BLaER1 (cell line): ENCODE data around the gene RNF214.
A peak's percentile ranks its signal among the peaks of the same experiment; 100 is the strongest.

Experiments
- H3K27ac ChIP-seq: shearing (Covaris generic); formaldehyde crosslinking; 2 replicates; pipeline ENCODE4 v1.8.1; 2022
- H3K27me3 ChIP-seq: shearing (Covaris generic); formaldehyde crosslinking; 2 replicates; pipeline ENCODE4 v1.8.1; 2022
- H3K36me3 ChIP-seq: shearing (Covaris generic); formaldehyde crosslinking; 2 replicates; pipeline ENCODE4 v1.8.1; 2022
- H3K4me1 ChIP-seq: shearing (Covaris generic); formaldehyde crosslinking; 2 replicates; pipeline ENCODE4 v1.8.1; 2022
- H3K4me2 ChIP-seq: shearing (Covaris generic); formaldehyde crosslinking; 2 replicates; pipeline ENCODE4 v1.8.1; 2022
- H3K4me3 ChIP-seq: shearing (Covaris generic); formaldehyde crosslinking; 2 replicates; pipeline ENCODE4 v1.8.1; 2022
- H3K9ac ChIP-seq: shearing (Covaris generic); formaldehyde crosslinking; 2 replicates; pipeline ENCODE4 v1.8.1; 2022
- H3K9me3 ChIP-seq: shearing (Covaris generic); formaldehyde crosslinking; 2 replicates; pipeline ENCODE4 v1.8.1; 2022
- H4K20me1 ChIP-seq: shearing (Covaris generic); formaldehyde crosslinking; 2 replicates; pipeline ENCODE4 v1.8.1; 2022
- Cebpa-rat ChIP-seq: shearing (Covaris generic); IDR thresholded peaks from 2 replicates; pipeline ENCODE4 v1.8.1; 2022

The RNF214 gene

DNA sequence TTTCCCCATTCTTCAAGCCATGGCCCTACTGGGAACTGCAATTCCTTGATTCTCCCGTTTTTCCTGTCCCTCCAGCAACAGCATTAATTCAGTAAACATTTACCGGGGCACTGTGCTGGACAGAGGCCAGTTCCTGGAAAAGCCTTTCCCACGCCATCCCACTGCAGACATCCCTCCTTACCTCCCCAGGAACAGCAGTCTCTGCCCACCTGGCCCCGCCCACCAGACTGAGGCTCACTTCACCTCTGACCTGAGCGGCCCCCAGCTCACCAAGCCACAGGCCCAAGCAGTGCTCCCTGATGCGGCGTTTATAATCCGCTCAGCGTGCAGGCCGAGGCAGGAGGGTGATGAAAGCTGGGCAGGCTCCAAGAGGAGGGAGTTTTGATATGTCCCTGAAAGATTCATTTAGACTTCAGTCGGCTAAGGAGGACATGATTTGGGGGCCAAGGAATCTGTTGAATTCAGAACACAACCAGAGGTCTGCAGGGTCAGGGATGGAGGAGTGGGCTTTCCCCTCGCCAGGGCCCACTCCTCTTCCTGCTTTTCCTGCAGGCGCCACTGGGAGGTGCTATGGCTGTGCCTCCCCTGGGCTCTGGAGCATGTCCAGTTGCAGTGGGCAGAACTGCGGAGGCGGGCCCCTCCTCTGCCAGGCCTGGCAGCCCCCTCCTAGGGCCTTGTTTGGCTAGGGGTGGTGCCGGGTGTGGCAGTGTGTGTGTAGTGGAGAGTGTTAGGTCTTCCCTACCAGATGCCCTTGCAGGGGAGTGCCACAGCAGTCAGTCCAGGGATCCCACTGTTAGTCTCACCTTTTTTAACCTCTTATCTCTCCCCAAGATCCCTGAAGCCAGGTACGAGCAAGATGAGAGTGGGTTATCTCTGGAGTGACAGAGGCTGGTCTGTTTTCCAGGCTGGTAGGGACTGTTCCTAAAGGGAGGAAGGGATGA is 34.7 kb upstream of the RNF214 start:
- Histone ChIP-seq H4K20me1 (no peaks in the 10 kb centered on the region), H3K4me3 (no peak overlapping the region), H3K27me3 (no peaks in the 10 kb centered on the region), H3K27ac (no peak overlapping the region), H3K4me1 (peaks cover 23% of the 10 kb centered on the region), H3K4me2 (no peak overlapping the region), H3K9ac (no peak overlapping the region), H3K36me3 (peaks cover 23% of the 10 kb centered on the region; the same call in 1 of the 2 replicates), H3K9me3 (no peaks in the 10 kb centered on the region)
- no peak for TF ChIP-seq Cebpa-rat

DNA sequence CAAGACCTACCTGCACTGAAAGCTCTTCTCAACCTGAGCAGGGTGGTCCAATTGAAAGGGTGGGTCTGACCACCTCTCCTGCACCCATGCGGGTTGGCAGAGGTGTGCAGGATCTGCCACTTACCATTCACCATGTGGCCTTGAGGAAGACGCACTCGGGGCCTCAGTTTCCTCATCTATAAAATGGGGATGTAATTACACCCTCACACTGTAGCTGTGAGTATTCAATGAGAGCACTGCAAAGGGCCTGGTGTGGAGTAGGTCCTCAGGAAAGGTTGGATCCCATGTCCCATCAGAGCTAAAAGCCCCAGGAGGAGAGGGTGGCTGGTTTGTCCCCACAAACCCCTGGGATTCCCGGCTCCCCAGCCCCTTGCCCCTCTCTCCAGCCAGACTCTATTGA is 33.9 kb upstream of the RNF214 start:
- H3K4me2 ChIP-seq, result no peak overlapping the region
- no peaks in the 10 kb centered on the region for H3K9me3 ChIP-seq
- H3K4me1 ChIP-seq, result peaks cover 20% of the 10 kb centered on the region
- peaks cover 25% of the 10 kb centered on the region for H3K36me3 ChIP-seq
- no peaks in the 10 kb centered on the region for H4K20me1 ChIP-seq
- no peak overlapping the region for H3K4me3 ChIP-seq
- TF ChIP-seq Cebpa-rat, result no peak
- H3K9ac ChIP-seq, result no peak overlapping the region
- no peaks in the 10 kb centered on the region for H3K27me3 ChIP-seq
- no peak overlapping the region for H3K27ac ChIP-seq

DNA sequence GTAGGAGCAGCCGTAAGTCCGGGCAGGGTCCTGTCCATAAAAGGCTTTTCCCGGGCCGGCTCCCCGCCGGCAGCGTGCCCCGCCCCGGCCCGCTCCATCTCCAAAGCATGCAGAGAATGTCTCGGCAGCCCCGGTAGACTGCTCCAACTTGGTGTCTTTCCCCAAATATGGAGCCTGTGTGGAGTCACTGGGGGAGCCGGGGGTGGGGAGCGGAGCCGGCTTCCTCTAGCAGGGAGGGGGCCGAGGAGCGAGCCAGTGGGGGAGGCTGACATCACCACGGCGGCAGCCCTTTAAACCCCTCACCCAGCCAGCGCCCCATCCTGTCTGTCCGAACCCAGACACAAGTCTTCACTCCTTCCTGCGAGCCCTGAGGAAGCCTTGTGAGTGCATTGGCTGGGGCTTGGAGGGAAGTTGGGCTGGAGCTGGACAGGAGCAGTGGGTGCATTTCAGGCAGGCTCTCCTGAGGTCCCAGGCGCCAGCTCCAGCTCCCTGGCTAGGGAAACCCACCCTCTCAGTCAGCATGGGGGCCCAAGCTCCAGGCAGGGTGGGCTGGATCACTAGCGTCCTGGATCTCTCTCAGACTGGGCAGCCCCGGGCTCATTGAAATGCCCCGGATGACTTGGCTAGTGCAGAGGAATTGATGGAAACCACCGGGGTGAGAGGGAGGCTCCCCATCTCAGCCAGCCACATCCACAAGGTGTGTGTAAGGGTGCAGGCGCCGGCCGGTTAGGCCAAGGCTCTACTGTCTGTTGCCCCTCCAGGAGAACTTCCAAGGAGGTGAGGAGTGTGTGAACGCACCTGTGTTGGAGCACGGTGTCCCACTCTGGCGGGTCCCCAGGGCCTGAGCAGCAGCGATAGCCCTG is 33.2 kb upstream of the RNF214 start, which contains the start of gene TAGLN:
Gene TAGLN (plus strand): TSS at position 318 of the 863 bp plus-strand sequence. CDS start 3,644 bp downstream, outside the sequence.
- Histone ChIP-seq H3K9me3 (no peaks in the 10 kb centered on the region), H3K4me1 (peaks cover 20% of the 10 kb centered on the region), H4K20me1 (no peaks in the 10 kb centered on the region), H3K27ac (no peak within 1 kb of the TSS), H3K36me3 (peaks cover 31% of the 10 kb centered on the region), H3K4me2 (no peak within 1 kb of the TSS), H3K9ac (no peak within 1 kb of the TSS), H3K27me3 (no peaks in the 10 kb centered on the region), H3K4me3 (no peak within 1 kb of the TSS)
- TF ChIP-seq Cebpa-rat, result no peak

DNA sequence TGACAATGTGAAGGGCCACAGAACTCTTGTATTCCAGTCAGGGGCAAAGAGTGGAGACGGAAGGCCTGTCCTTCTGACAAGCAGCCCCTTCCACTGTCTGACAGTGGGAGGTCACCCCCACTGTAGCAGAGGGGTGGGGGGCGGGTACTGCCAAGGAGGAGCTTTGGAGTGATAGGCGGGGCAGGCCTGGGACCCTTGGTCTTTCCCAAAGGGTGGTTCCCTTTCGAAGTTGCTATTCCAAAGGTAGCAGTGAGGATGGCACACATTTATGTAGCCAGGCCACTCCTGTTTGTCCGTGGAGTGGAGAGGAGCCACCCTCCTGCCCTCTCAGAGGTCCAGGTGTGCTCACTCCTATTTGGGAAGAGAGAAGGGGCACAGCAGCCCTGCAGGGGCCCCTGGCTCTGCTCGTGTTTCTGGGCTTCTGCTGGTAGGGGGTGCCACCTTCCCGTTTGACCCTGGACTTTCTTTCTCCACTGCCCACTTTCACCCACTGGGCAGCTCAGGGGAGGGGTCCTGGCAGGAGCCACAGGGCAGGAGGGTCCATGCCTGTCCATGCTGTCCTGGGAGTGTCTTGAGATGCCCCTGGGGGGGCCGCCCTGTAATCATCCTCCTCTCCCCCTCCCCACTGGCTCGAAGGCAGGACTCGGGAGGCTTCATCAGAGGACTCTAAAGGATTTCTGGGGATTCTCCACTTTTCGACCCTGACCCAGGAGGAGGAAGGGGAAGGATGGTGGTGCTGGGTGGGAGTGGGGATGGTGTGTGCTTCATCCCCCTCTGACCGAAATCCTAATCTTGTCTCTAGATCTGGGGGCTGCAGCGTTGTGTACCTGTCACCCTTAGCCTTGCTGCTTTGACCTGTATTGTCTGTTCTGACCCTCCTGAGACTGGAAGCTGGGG is 32.3 kb upstream of the RNF214 start:
- Histone ChIP-seq H3K9me3 (no peaks in the 10 kb centered on the region), H3K27ac (no peak overlapping the region), H3K4me1 (peaks cover 18% of the 10 kb centered on the region), H3K27me3 (no peaks in the 10 kb centered on the region), H3K4me2 (no peak overlapping the region), H4K20me1 (no peaks in the 10 kb centered on the region), H3K9ac (no peak overlapping the region), H3K36me3 (peaks cover 40% of the 10 kb centered on the region), H3K4me3 (no peak overlapping the region)
- TF ChIP-seq Cebpa-rat, result no peak

DNA sequence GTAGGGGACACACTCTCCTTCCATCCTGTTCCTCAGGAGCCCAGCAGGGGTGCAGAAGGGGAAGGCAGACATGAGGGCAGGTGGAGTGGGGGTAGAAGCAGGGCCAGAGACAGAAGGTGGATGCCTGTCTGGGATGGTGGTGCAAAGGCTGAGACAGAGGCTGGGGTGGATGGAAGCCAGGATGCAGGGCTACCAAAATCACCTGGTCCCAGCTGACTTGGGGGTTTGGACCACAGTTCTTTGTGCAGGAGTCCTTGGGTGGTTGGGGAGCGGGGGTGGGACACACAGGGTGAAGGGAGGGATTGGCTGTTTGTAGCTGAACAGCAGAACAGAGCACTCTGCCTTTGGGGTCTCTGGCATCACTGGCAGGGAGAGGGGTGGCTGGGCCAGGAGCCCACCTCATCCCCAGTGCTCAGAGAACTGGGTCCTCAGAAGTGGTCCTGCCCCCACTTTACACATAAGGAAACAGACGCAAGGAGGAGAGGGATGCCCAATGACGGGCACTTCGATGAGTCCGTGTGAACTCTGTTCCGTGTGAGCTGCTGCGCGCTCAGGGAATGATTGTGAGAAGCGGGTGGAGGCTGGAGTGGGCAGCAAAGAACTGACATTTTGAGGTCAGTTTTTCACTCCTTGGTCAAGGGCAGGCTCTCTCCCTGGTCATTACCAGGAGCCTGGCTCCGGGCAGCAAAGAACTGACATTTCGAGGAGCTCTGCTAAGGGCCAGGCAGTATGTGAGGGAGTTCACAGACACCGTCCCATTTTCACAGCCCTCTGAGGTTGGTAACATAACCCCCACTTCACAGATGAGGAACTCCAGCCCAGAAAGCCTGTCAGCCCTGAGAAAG is 31.4 kb upstream of the RNF214 start:
- H3K27me3 ChIP-seq, result no peaks in the 10 kb centered on the region
- H3K4me2 ChIP-seq, result no peak overlapping the region
- H3K9ac ChIP-seq, result no peak overlapping the region
- no peak for TF ChIP-seq Cebpa-rat
- no peaks in the 10 kb centered on the region for H4K20me1 ChIP-seq
- peaks cover 9% of the 10 kb centered on the region; the same call in 1 of the 2 replicates for H3K4me1 ChIP-seq
- no peaks in the 10 kb centered on the region for H3K9me3 ChIP-seq
- peaks cover 43% of the 10 kb centered on the region for H3K36me3 ChIP-seq
- H3K27ac ChIP-seq, result no peak overlapping the region; the same call in 1 of the 2 replicates
- no peak overlapping the region for H3K4me3 ChIP-seq

DNA sequence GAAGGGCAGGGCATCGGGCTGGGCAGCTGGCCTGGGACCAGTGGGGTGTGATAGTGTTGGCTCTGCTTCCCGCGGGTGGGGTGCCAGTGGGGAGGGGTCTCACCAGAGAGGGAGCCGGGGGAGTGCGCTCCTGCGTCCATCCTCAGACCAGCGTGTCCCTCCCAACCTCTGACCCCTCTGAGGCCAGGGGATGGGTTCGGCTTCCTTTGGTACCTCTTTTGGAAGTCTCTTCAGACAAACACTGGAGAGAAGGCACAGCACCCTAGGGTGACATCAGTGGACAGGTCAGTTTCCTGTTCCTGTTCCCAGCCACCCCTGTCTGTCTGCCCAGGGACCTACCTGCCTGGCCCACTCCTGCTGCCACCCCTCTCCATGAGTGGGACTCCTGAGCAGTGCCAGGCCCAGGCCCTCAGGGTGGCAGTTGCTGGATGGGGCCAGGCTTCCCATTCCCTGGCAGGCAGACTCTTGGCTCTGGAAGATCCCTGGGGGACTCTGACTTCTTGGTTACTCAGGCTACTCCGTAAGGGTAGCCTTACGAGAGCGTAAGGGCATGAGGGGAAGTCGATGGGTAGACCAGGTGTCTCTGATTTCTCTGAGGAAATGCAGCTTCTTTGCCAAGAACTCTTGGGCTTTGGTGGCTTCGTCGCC is 30.7 kb upstream of the RNF214 start:
- Histone ChIP-seq H3K4me2 (peak overlapping the region; percentile 27), H3K9me3 (no peaks in the 10 kb centered on the region), H3K27ac (peak overlapping the region; percentile 10; the same call in 1 of the 2 replicates), H3K27me3 (no peaks in the 10 kb centered on the region), H3K4me3 (no peak overlapping the region), H3K4me1 (peaks cover 7% of the 10 kb centered on the region; the same call in 1 of the 2 replicates), H4K20me1 (no peaks in the 10 kb centered on the region), H3K9ac (no peak overlapping the region), H3K36me3 (peaks cover 38% of the 10 kb centered on the region)
- TF ChIP-seq Cebpa-rat, result no peak

DNA sequence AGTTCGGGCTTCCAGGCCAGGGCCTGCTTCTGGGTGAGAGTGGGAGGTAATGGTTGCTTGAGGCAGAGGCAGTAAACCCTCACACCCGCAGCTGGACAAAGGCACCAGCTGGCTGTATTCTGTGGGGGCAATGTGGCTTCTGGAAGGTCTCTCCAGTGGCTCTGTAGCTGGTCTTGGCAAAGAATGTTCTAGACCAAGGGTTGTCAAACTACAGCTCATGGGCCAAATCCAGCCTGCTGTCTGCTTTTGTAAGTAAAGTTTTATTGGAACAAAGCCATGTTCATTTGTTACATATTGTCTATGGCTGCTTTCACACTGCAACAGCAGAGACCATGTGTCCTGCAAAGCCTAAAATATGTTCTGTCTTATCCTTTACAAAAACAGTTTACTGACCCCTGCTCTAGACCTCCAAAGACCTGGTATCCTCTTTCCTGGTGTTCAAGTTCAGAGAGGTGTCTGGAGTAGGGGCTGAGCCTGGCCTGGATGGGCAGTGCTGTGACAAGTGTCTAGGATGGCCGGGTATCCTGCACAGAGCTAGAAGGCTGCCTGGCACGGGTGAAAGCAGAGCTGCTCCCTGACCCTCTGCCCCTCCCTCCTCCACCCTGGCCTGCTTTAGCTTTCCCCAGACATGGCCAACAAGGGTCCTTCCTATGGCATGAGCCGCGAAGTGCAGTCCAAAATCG is 29.9 kb upstream of the RNF214 start:
- Histone ChIP-seq H3K27me3 (no peaks in the 10 kb centered on the region), H3K9ac (no peak overlapping the region), H3K4me2 (peak overlapping the region; percentile 27), H4K20me1 (no peaks in the 10 kb centered on the region), H3K4me3 (no peak overlapping the region), H3K9me3 (no peaks in the 10 kb centered on the region), H3K4me1 (peaks cover 7% of the 10 kb centered on the region; the same call in 1 of the 2 replicates), H3K27ac (peak overlapping the region; percentile 10; the same call in 1 of the 2 replicates), H3K36me3 (peaks cover 34% of the 10 kb centered on the region)
- no peak for TF ChIP-seq Cebpa-rat
